ENCODE measurements around the gene C22orf31.

Gene C22orf31

DNA sequence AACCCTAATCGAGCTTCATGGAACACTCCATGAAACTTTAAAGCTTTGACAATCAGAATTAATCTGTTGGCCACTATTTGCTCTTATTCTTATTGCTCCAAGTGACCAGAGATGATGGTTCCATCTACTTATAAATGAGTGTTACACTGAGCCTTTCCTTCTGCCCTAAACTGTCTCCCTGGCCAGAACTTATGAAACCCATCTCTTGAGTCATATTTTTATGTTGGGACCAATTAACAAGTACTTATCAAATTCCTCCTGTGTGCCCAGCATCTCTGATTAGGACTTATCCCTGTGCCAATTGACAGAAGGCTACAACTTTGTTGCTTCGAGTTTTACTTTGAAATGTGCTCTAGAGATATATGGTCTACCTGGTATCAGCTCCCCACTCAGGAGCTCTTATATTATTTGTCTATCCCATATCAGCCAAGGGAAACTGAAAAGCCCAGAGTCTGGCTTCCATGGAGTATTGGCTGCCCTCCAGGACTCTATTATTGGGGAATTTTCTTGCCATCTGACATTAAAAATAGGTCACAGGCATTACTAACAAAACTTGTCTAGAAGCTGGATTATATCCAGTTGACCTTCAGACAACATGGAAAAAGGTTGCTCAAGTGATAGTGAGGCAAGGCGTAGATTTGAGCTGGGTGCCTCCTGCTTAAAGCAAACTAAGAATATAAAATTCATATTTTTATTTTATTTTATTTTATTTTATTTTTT lies 20.0 kb upstream of the C22orf31 start:
- DNase-seq (ENCODE audit: low read depth in 2 of 2) = no peak

- DNase-seq (ENCODE audit: low read depth in 2 of 2) = no peak
These were observed 18.7 kb upstream of the C22orf31 start for GRCh38 chr22:29080106-29080975.

GRCh38 chr22:29079218-29079901 lies 17.7 kb upstream of the C22orf31 start:
- DNase-seq (ENCODE audit: low read depth in 2 of 2) = no peak

- DNase-seq (ENCODE audit: low read depth in 2 of 2) = no peak
These were observed 17.2 kb upstream of the C22orf31 start for GRCh38 chr22:29078869-29079207.

DNA sequence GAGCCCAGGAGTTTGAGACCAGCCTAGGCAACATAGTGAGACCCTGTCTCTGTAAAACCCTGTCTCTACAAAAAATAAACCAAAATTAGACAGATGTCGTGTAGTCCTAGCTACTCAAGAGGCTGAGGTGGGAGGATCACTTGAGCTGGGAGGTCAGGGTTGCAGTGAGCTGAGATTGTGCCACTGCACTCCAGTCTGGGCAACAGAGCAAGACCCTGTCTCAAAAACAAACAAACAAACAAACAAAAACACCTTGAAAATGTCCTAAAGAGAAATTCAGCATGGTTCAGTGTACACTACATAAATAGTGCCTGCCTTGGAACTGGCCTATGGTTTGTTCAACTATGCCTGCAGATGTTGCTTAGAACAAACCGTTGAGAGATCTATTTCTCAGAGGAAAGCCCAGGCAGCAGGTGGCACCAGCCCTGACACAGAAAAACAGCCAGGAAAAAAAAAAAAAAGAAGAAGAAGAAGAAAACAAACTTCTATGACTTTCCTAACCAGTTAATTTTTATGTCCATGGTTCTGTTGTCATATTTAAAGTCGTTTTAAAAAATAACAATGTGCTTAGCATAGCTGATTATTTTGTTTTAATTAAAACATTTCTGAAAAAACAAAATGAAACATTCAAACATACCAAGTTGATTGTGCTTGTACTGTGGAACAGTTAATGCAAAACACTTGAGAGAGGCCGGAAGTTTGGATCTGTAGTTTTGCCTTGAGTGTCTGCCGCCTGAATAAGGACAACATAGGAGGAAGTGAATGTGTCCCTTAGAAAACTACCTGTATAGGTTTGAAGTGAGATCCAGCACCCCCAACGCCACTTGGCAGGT lies 16.6 kb upstream of the C22orf31 start:
- DNase-seq (ENCODE audit: low read depth in 2 of 2) = no peak

DNA sequence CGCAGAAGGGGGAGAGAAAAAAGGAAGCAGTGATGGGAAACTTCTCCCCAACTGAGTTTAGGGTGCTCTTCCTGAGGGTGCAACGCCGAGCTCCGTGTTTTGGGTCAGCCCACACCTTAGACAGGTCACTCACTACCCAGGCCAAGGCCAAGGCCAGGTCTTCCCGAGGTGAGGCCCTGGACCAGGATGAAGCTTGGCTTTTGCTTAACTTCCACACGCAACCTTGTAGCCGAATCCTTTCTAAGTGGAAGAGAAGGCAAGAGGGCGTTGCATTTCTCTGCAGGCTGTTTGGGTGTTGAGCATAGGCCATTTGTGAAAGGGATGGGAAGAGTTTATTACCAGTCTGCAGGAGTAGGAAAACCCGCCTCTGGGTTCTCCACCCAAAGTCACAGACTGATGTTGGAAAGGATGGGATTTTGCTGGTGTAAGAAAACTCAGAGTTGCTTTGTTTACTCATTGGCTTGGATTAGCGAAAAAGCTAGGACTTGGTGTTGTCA lies 12.7 kb upstream of the C22orf31 start:
- no peak for DNase-seq (ENCODE audit: low read depth in 2 of 2)

GRCh38 chr22:29073618-29074275 lies 12.1 kb upstream of the C22orf31 start:
- no peak for DNase-seq (ENCODE audit: low read depth in 2 of 2)

DNA sequence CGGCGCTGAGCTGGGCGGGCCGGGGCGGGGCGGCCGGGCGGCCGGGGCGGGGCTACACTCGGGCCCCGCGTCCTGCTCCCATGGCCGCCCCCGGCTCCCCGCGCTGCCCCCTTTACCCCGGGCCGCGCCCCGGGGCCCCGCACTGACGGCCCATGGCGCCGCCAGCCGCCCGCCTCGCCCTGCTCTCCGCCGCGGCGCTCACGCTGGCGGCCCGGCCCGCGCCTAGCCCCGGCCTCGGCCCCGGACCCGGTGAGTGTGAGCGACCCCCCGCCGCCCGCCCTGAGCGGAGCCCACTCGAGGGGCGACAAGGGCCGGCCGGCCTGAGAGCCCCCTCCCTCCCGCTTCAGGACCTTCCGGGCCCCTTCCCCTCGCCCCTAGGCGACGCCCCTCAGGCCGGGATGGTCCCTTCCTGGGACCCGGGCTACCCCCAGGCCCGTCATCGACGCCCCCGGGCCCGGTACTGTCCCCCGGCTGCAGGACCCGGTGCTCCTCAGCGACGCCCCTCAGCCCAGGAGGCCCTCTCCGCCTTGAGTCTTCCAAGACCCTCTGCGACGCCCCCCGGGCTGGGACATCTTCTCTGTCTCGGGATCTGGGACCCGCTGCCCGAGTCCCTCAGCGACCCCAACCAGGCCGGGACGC lies 11.5 kb upstream of the C22orf31 start, which contains the start of gene KREMEN1:
KREMEN1 (plus strand) TSS at position 57 of the 639 bp plus-strand sequence; CDS start at position 153, 96 bp downstream.
- no peak for DNase-seq (ENCODE audit: low read depth in 2 of 2)

GRCh38 chr22:29072193-29072978 lies 10.8 kb upstream of the C22orf31 start:
- peak; percentile 78 to 80 for DNase-seq (ENCODE audit: low read depth in 2 of 2)

- DNase-seq (ENCODE audit: low read depth in 2 of 2) = peak; percentile 3 to 24
These were observed 9.8 kb upstream of the C22orf31 start for GRCh38 chr22:29071261-29072045.

- DNase-seq (ENCODE audit: low read depth in 2 of 2) = no peak
These were observed 8.9 kb upstream of the C22orf31 start for GRCh38 chr22:29070490-29070889.

- DNase-seq (ENCODE audit: low read depth in 2 of 2) = no peak
These were observed 7.8 kb upstream of the C22orf31 start for GRCh38 chr22:29069463-29069862.

DNA sequence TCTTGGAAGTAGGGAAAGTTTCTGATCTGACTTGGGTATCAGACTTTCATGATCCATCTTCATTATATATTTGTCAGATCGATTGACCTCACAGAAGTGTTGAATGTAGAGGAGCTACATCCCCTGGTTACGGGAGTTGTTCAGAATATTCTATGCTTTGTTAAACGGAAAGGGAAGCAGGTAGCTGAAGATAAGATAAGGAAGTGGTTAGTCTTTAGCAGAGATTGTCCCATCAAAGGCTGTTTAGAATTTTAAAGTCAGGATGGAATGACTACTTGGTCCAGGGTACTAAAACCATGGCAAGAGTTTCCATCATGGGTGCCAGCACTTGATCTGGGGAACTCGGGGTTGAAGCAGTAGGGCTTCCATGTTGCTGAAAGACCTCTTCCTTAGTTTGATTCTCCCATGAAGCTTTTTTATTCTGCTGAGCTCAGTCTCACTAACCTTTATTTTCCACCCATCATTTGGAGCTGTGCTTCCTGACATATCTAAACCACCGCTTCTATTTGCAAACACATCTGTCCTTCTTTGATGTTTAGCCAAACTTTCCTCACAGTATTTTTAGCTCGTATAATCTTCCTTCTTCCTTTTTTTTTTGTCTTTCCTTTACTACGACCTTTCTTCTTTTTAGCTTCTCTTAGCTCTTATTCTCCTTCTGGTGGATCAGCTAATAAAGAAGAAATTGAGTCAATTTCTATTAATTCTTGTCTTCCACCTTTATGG lies 4.0 kb upstream of the C22orf31 start:
- no peak for DNase-seq (ENCODE audit: low read depth in 2 of 2)

- DNase-seq (ENCODE audit: low read depth in 2 of 2) = no peak
These were observed 723 bp upstream of the C22orf31 start for GRCh38 chr22:29062286-29062821.

DNA sequence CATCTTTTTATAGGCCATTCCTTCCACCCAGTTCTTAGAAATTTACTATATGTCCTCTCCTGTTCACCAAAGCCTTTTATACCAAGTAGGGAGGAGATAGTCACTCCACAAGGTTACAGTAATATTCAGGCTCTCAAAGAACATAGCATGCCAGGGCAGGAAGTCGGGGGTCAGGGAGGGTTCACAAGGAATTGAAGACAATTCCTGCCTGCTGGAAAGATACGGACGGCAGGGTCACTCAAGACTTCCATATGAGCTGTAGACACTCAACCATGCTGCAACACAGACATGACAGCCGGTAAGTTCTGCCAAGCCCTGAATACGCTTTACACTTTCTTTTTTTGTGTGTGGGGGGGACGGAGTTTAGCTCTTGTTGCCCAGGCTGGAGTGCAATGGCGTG lies 700 bp downstream of the C22orf31 start:
- no peak for DNase-seq (ENCODE audit: low read depth in 2 of 2)

- no peak for DNase-seq (ENCODE audit: low read depth in 2 of 2)
These were observed 1.3 kb downstream of the C22orf31 start for GRCh38 chr22:29060251-29060869.

GRCh38 chr22:29056472-29056871 lies 5.2 kb downstream of the C22orf31 start:
- no peak for DNase-seq (ENCODE audit: low read depth in 2 of 2)
